GM18951 (cell line): ENCODE data around the gene MAP3K14.

Source experiments
- POLR2A ChIP-seq: IDR thresholded peaks from 4 replicates; pipeline ENCODE4 v1.6.1; 2011; ENCODE audit warnings: mild to moderate bottlenecking; ENCODE audit not compliant: insufficient read length, insufficient read depth; ENCODE audit errors: extremely low read depth
- in situ Hi-C: fragments of 300-500 bp; cut with MboI; formaldehyde crosslinking; loops from one replicate; pipeline ENCODE4 v1.12.0; 2022; ENCODE audit warnings: low sequenced_read_pairs, mixed read lengths, inconsistent platforms; ENCODE audit not compliant: unreplicated experiment

Gene MAP3K14

GRCh38 chr17:45242029-45242414, 74.8 kb downstream of the MAP3K14 start:
- no peak for TF ChIP-seq POLR2A
- in situ Hi-C loops, result no loop called here

GRCh38 chr17:45241328-45242028, 75.3 kb downstream of the MAP3K14 start:
- no peak for TF ChIP-seq POLR2A
- in situ Hi-C loops, result no loop called here

GRCh38 chr17:45240905-45241327, 75.9 kb downstream of the MAP3K14 start:
- TF ChIP-seq POLR2A, result no peak
- in situ Hi-C loops, result no loop called here

- in situ Hi-C loops, result no loop called here
- no peak for TF ChIP-seq POLR2A
Measured at GRCh38 chr17:45238155-45238774, 78.6 kb downstream of the MAP3K14 start.

- TF ChIP-seq POLR2A, result no peak
- in situ Hi-C loops, result no loop called here
Measured at GRCh38 chr17:45237686-45238085, 79.1 kb downstream of the MAP3K14 start.

GRCh38 chr17:45236282-45236606, 80.6 kb downstream of the MAP3K14 start:
- TF ChIP-seq POLR2A, result no peak
- in situ Hi-C loops, result no loop called here

- in situ Hi-C loops, result no loop called here
- no peak for TF ChIP-seq POLR2A
Measured at GRCh38 chr17:45235416-45236281, 81.2 kb downstream of the MAP3K14 start.

GRCh38 chr17:45234641-45235415, 82.0 kb downstream of the MAP3K14 start:
- in situ Hi-C loops, result no loop called here
- no peak for TF ChIP-seq POLR2A

- in situ Hi-C loops, result no loop called here
- TF ChIP-seq POLR2A, result no peak
Measured at GRCh38 chr17:45233423-45233924, 83.3 kb downstream of the MAP3K14 start.

GRCh38 chr17:45232514-45233422, 84.1 kb downstream of the MAP3K14 start:
- TF ChIP-seq POLR2A, result no peak
- in situ Hi-C loops, result no loop called here

GRCh38 chr17:45231481-45232116, 85.2 kb downstream of the MAP3K14 start:
- no peak for TF ChIP-seq POLR2A
- in situ Hi-C loops, result no loop called here

- in situ Hi-C loops, result no loop called here
- TF ChIP-seq POLR2A, result no peak
Measured at GRCh38 chr17:45230787-45231480, 85.9 kb downstream of the MAP3K14 start.
